Caki2 (cell line): ENCODE data around the gene ADAM19. TPM values are rescaled to one million over a fixed set of nuclear protein-coding genes. Genes with fewer than 3 reads are reported as not detected.
"Not testable (repeated sequence)": the region's sequence is repeated elsewhere in the genome, so short reads cannot be mapped to it uniquely, and the experiment has no call there.

Experiments
- DNase-seq: peaks from one replicate; pipeline ENCODE4 v3.0.0-alpha.2; 2015; ENCODE audit warnings: low read depth
- in situ Hi-C: cut with HindIII; loops from 2 replicates; pipeline ENCODE4 v1.10.0; 2016; ENCODE audit warnings: low sequenced_read_pairs, low pct_unique_long_range_greater_than_20kb, mixed read lengths
- total RNA-seq: library from RNA; depleted of rRNA; stranded (reverse); fragments of >200 nt; shearing (Covaris generic); gene quantifications from 2 replicates; pipeline ENCODE4 v1.2.3, GENCODE V29; 2014; ENCODE audit warnings: low replicate concordance

Gene ADAM19
- total RNA-seq, 1 experiment from 2014 or later = 9.1 TPM

- in situ Hi-C loops = no loop called here
- no peak for DNase-seq
These were observed 68.4 kb downstream of the ADAM19 start for GRCh38 chr5:157506981-157507780.

- DNase-seq = no peak
- in situ Hi-C loops = no loop called here
These were observed 69.4 kb downstream of the ADAM19 start for GRCh38 chr5:157506066-157506590.

- in situ Hi-C loops = no loop called here
These were observed 70.1 kb downstream of the ADAM19 start for GRCh38 chr5:157505496-157505895.

GRCh38 chr5:157504053-157504452, 71.5 kb downstream of the ADAM19 start:
- in situ Hi-C loops = no loop called here
- DNase-seq = no peak

More at GRCh38 chr5:157505496-157505895, 70.1 kb downstream of the ADAM19 start:
- DNase-seq = no peak

GRCh38 chr5:157502143-157502647, 73.4 kb downstream of the ADAM19 start:
- no peak for DNase-seq
- in situ Hi-C loops = no loop called here

GRCh38 chr5:157497875-157498611, 77.5 kb downstream of the ADAM19 start:
- in situ Hi-C loops = loop anchor here (25.0 kb wide), 1 partner anchor 161 kb away; a partner anchor contains a TSS
- no peak for DNase-seq

- in situ Hi-C loops = loop anchor here (25.0 kb wide), 1 partner anchor 160 kb away; a partner anchor contains a TSS
- DNase-seq = no peak
These were observed 78.7 kb downstream of the ADAM19 start for GRCh38 chr5:157496864-157497263.

- no peak for DNase-seq
- in situ Hi-C loops = loop anchor here (25.0 kb wide), 1 partner anchor 157 kb away; a partner anchor contains a TSS
These were observed 81.3 kb downstream of the ADAM19 start for GRCh38 chr5:157494178-157494832.

- DNase-seq = no peak
- in situ Hi-C loops = loop anchor here (25.0 kb wide), 1 partner anchor 156 kb away; a partner anchor contains a TSS
These were observed 82.7 kb downstream of the ADAM19 start for GRCh38 chr5:157492886-157493285.

- in situ Hi-C loops = loop anchor here (25.0 kb wide), 1 partner anchor 154 kb away; a partner anchor contains a TSS
- DNase-seq = no peak
These were observed 84.0 kb downstream of the ADAM19 start for GRCh38 chr5:157491471-157491995.

GRCh38 chr5:157487358-157487757, 88.2 kb downstream of the ADAM19 start:
- in situ Hi-C loops = loop anchor here (25.0 kb wide), 1 partner anchor 150 kb away; a partner anchor contains a TSS
- DNase-seq = no peak

GRCh38 chr5:157486861-157487260, 88.7 kb downstream of the ADAM19 start:
- in situ Hi-C loops = loop anchor here (25.0 kb wide), 1 partner anchor 150 kb away; a partner anchor contains a TSS
- no peak for DNase-seq

- no peak for DNase-seq
- in situ Hi-C loops = loop anchor here (25.0 kb wide), 1 partner anchor 149 kb away; a partner anchor contains a TSS
These were observed 89.3 kb downstream of the ADAM19 start for GRCh38 chr5:157486221-157486681.

- DNase-seq = no peak
- in situ Hi-C loops = loop anchor here (25.0 kb wide), 1 partner anchor 149 kb away; a partner anchor contains a TSS
These were observed 89.8 kb downstream of the ADAM19 start for GRCh38 chr5:157485811-157486210.

- no peak for DNase-seq
- in situ Hi-C loops = loop anchor here (25.0 kb wide), 1 partner anchor 148 kb away; a partner anchor contains a TSS
These were observed 90.2 kb downstream of the ADAM19 start for GRCh38 chr5:157485340-157485739.

- no peak for DNase-seq
- in situ Hi-C loops = loop anchor here (25.0 kb wide), 1 partner anchor 147 kb away; a partner anchor contains a TSS
These were observed 90.8 kb downstream of the ADAM19 start for GRCh38 chr5:157484768-157485167.

- not testable (repeated sequence) for DNase-seq
- in situ Hi-C loops = loop anchor here (25.0 kb wide), 1 partner anchor 145 kb away; a partner anchor contains a TSS
These were observed 92.9 kb downstream of the ADAM19 start for GRCh38 chr5:157482702-157483101.
